K562 (cell line): ENCODE measurements around the gene FOSL1. TPM values are rescaled to one million over a fixed set of nuclear protein-coding genes. Genes with fewer than 3 reads are reported as not detected.

ENCODE experiments used
- ARID1B ChIP-seq: fragments of 450-650 bp; IDR thresholded peaks from 2 replicates; pipeline ENCODE4 v1.6.1; 2016; ENCODE audit warnings: antibody characterized with exemption, mild to moderate bottlenecking, inconsistent platforms
- DIDO1 ChIP-seq: fragments of 450-650 bp; IDR thresholded peaks from 2 replicates; pipeline ENCODE4 v1.6.1; 2016; ENCODE audit warnings: low read depth, missing biosample characterization, missing genetic modification characterization
- ELF1 ChIP-seq: fragments of 200-800 bp; sonication (Bioruptor generic); IDR thresholded peaks from 2 replicates; pipeline ENCODE4 v1.6.1; 2016; ENCODE audit warnings: missing genetic modification characterization, missing compliant biosample characterization
- FOXJ3 ChIP-seq: sonication (generic); formaldehyde crosslinking; IDR thresholded peaks from 2 replicates; pipeline ENCODE4 v1.4.0; 2020; ENCODE audit warnings: mild to moderate bottlenecking, missing genetic modification reagents
- FOXP1 ChIP-seq: sonication (generic); formaldehyde crosslinking; IDR thresholded peaks from 2 replicates; pipeline ENCODE4 v1.8.0; 2022; ENCODE audit warnings: mild to moderate bottlenecking, missing genetic modification reagents
- NFE2 ChIP-seq: IDR thresholded peaks from 2 replicates; pipeline ENCODE4 v1.6.1; 2014; ENCODE audit warnings: antibody characterized with exemption, low read depth
- PHF21A ChIP-seq: fragments of 450-650 bp; IDR thresholded peaks from 2 replicates; pipeline ENCODE4 v1.6.1; 2017; ENCODE audit warnings: low read depth, borderline replicate concordance
- POLR2AphosphoS5 ChIP-seq: IDR thresholded peaks from 2 replicates; pipeline ENCODE4 v1.6.1; 2011; ENCODE audit warnings: mild to moderate bottlenecking, low read depth, low read length, moderate library complexity; ENCODE audit not compliant: control insufficient read depth, insufficient read depth
- TCF3 ChIP-seq: sonication (generic); formaldehyde crosslinking; IDR thresholded peaks from 2 replicates; pipeline ENCODE4 v1.4.0; 2020; ENCODE audit warnings: mild to moderate bottlenecking, missing genetic modification reagents
- ZNF197 ChIP-seq: fragments of 200-800 bp; sonication (Bioruptor generic); IDR thresholded peaks from 2 replicates; pipeline ENCODE4 v1.6.1; 2016; ENCODE audit warnings: low read depth, missing genetic modification characterization, missing compliant biosample characterization
- ZNF239 ChIP-seq: fragments of 250-450 bp; sonication (Bioruptor Pico); IDR thresholded peaks from 2 replicates; pipeline ENCODE4 v1.4.0; 2020; ENCODE audit warnings: mild to moderate bottlenecking
- ZNF695 ChIP-seq: fragments of 450-650 bp; formaldehyde crosslinking; IDR thresholded peaks from 2 replicates; pipeline ENCODE4 v1.4.0; 2020; ENCODE audit warnings: mild to moderate bottlenecking, moderate library complexity
- ZSCAN29 ChIP-seq: fragments of 450-650 bp; IDR thresholded peaks from 2 replicates; pipeline ENCODE4 v1.6.1; 2017
- polyA plus RNA-seq, 8 experiments: library from polyadenylated mRNA; depleted of rRNA in 4 of 8; stranded (reverse) in 5 of 8; unstranded in 3 of 8; fragments of >200 nt; fragmentation: Nextera tagmentation in 2 of 8; fragmentation: Illumina TruSeq in 1 of 8; extraction: Ambion mirVana in 2 of 8; extraction: Trizol in 1 of 8; gene quantifications; 2 replicates each; pipeline versions ENCODE4 v1.2.1 to v1.2.3, GENCODE V29; 2011 to 2014; ENCODE audit warnings: inconsistent platforms in 1 of 8, missing spikeins in 1 of 8
- total RNA-seq, 7 experiments: library from RNA; depleted of rRNA in 6 of 7; stranded (reverse); fragments of >200 nt in 6 of 7; fragmentation: Illumina TruSeq in 2 of 7; extraction: Trizol in 2 of 7; gene quantifications; 2 replicates each; pipeline versions ENCODE4 v1.2.1 to v1.2.3, GENCODE V29; 2011 to 2021; ENCODE audit warnings: low replicate concordance in 1 of 7
- TF ChIP-seq, protein P1 (sequence below): conservative IDR thresholded peaks from 2 replicates; pipeline ENCODE4 v1.6.1; 2011; ENCODE audit warnings: low read depth, mild to moderate bottlenecking, low read length; ENCODE audit not compliant: control insufficient read depth
- TF ChIP-seq, protein P2 (sequence below), 3 experiments: fragments of 200-800 bp in 1 of 3; fragments of 250-450 bp in 1 of 3; fragments of 450-650 bp in 1 of 3; sonication (Bioruptor Pico) in 1 of 3; sonication (Bioruptor generic) in 1 of 3; formaldehyde crosslinking in 1 of 3; IDR thresholded peaks; 2 replicates each; pipeline versions ENCODE4 v1.6.1 to v1.8.0; 2016 to 2022; ENCODE audit warnings: mild to moderate bottlenecking in 2 of 3, missing genetic modification characterization in 2 of 3, missing compliant biosample characterization in 1 of 3, moderate library complexity in 1 of 3
- TF ChIP-seq, protein P3 (sequence below): fragments of 250-450 bp; sonication (Bioruptor Pico); IDR thresholded peaks from 2 replicates; pipeline ENCODE4 v1.4.0; 2020; ENCODE audit warnings: mild to moderate bottlenecking, moderate library complexity, borderline replicate concordance
- TF ChIP-seq, protein P4 (sequence below): fragments of 250-450 bp; sonication (Bioruptor Pico); IDR thresholded peaks from 2 replicates; pipeline ENCODE4 v1.8.0; 2022; ENCODE audit warnings: inconsistent platforms, mild to moderate bottlenecking, moderate library complexity, borderline replicate concordance
- TF ChIP-seq, protein P5 (sequence below): fragments of 450-650 bp; IDR thresholded peaks from 2 replicates; pipeline ENCODE4 v1.6.1; 2016; ENCODE audit warnings: borderline replicate concordance

Gene FOSL1
- total and polyA plus RNA-seq, 9 of the 15 experiments (the other 6 are each of a cell fraction or from before 2014, with no cell fraction given): 3.5 to 39.6 (median 10.0) TPM

DNA sequence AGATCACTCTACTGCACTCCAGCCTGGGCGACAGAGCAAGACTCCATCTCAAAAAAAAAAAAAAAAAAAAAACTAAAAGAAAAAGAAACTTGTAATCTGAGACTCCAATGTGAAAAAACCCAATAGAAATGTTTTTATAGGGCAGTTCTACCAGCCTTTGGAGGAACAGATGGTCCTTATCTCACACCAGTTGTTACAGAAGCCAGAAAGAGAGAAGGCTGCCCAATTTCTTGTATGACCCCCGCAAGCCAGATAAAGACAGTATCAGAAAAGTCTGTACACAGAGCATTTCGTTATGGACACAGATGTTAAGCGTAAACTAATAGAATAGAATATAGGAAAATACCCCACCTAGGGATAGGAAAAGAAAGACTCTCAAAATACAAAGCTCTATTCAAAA, 33.8 kb upstream of the FOSL1 start (continued):
- TF ChIP-seq, protein P1, sequence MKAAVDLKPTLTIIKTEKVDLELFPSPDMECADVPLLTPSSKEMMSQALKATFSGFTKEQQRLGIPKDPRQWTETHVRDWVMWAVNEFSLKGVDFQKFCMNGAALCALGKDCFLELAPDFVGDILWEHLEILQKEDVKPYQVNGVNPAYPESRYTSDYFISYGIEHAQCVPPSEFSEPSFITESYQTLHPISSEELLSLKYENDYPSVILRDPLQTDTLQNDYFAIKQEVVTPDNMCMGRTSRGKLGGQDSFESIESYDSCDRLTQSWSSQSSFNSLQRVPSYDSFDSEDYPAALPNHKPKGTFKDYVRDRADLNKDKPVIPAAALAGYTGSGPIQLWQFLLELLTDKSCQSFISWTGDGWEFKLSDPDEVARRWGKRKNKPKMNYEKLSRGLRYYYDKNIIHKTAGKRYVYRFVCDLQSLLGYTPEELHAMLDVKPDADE: no peak
- no peak for TF ChIP-seq ELF1 (tag)
- TF ChIP-seq ARID1B: peak; percentile 84
- TF ChIP-seq ZNF197 (CRISPR knock-in tag): no peak
- no peak for TF ChIP-seq NFE2
- no peak for TF ChIP-seq PHF21A
- TF ChIP-seq, protein P2, sequence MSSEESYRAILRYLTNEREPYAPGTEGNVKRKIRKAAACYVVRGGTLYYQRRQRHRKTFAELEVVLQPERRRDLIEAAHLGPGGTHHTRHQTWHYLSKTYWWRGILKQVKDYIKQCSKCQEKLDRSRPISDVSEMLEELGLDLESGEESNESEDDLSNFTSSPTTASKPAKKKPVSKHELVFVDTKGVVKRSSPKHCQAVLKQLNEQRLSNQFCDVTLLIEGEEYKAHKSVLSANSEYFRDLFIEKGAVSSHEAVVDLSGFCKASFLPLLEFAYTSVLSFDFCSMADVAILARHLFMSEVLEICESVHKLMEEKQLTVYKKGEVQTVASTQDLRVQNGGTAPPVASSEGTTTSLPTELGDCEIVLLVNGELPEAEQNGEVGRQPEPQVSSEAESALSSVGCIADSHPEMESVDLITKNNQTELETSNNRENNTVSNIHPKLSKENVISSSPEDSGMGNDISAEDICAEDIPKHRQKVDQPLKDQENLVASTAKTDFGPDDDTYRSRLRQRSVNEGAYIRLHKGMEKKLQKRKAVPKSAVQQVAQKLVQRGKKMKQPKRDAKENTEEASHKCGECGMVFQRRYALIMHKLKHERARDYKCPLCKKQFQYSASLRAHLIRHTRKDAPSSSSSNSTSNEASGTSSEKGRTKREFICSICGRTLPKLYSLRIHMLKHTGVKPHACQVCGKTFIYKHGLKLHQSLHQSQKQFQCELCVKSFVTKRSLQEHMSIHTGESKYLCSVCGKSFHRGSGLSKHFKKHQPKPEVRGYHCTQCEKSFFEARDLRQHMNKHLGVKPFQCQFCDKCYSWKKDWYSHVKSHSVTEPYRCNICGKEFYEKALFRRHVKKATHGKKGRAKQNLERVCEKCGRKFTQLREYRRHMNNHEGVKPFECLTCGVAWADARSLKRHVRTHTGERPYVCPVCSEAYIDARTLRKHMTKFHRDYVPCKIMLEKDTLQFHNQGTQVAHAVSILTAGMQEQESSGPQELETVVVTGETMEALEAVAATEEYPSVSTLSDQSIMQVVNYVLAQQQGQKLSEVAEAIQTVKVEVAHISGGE (CRISPR knock-in tag; IDR thresholded peaks at IDR 0.05): peak in 1 of 3 experiments; percentile 50; a peak in 1 of 6 replicates
- TF ChIP-seq, protein P3, sequence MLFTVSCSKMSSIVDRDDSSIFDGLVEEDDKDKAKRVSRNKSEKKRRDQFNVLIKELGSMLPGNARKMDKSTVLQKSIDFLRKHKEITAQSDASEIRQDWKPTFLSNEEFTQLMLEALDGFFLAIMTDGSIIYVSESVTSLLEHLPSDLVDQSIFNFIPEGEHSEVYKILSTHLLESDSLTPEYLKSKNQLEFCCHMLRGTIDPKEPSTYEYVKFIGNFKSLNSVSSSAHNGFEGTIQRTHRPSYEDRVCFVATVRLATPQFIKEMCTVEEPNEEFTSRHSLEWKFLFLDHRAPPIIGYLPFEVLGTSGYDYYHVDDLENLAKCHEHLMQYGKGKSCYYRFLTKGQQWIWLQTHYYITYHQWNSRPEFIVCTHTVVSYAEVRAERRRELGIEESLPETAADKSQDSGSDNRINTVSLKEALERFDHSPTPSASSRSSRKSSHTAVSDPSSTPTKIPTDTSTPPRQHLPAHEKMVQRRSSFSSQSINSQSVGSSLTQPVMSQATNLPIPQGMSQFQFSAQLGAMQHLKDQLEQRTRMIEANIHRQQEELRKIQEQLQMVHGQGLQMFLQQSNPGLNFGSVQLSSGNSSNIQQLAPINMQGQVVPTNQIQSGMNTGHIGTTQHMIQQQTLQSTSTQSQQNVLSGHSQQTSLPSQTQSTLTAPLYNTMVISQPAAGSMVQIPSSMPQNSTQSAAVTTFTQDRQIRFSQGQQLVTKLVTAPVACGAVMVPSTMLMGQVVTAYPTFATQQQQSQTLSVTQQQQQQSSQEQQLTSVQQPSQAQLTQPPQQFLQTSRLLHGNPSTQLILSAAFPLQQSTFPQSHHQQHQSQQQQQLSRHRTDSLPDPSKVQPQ (CRISPR knock-in tag): no peak
- peak; percentile 80 for TF ChIP-seq TCF3
- no peak for TF ChIP-seq FOXJ3
- TF ChIP-seq, protein P4, sequence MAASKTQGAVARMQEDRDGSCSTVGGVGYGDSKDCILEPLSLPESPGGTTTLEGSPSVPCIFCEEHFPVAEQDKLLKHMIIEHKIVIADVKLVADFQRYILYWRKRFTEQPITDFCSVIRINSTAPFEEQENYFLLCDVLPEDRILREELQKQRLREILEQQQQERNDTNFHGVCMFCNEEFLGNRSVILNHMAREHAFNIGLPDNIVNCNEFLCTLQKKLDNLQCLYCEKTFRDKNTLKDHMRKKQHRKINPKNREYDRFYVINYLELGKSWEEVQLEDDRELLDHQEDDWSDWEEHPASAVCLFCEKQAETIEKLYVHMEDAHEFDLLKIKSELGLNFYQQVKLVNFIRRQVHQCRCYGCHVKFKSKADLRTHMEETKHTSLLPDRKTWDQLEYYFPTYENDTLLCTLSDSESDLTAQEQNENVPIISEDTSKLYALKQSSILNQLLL (CRISPR knock-in tag): no peak
- no peak for TF ChIP-seq FOXP1 (CRISPR knock-in tag)
- no peak for TF ChIP-seq ZNF239
- no peak for TF ChIP-seq DIDO1 (tag)
- no peak for TF ChIP-seq ZSCAN29
- peak; percentile 82; the same call in 1 of the 2 replicates for TF ChIP-seq POLR2AphosphoS5
- no peak for TF ChIP-seq ZNF695 (CRISPR knock-in tag)
- TF ChIP-seq, protein P5, sequence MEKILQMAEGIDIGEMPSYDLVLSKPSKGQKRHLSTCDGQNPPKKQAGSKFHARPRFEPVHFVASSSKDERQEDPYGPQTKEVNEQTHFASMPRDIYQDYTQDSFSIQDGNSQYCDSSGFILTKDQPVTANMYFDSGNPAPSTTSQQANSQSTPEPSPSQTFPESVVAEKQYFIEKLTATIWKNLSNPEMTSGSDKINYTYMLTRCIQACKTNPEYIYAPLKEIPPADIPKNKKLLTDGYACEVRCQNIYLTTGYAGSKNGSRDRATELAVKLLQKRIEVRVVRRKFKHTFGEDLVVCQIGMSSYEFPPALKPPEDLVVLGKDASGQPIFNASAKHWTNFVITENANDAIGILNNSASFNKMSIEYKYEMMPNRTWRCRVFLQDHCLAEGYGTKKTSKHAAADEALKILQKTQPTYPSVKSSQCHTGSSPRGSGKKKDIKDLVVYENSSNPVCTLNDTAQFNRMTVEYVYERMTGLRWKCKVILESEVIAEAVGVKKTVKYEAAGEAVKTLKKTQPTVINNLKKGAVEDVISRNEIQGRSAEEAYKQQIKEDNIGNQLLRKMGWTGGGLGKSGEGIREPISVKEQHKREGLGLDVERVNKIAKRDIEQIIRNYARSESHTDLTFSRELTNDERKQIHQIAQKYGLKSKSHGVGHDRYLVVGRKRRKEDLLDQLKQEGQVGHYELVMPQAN: no peak
